Hindlimb muscle (tissue), 1 donor: ENCODE data around the gene SEPHS2. TPM values are rescaled to one million over a fixed set of nuclear protein-coding genes. Genes with fewer than 3 reads are reported as not detected.

Experiments used
- DNase-seq: peaks from one replicate; pipeline ENCODE4 v3.0.0-alpha.2; 2013
- polyA plus RNA-seq: library from polyadenylated mRNA; unstranded; fragments of 120-200 nt; gene quantifications from one replicate; pipeline ENCODE4 v1.2.1, GENCODE V29; 2013; ENCODE audit not compliant: insufficient read length

The SEPHS2 gene
- polyA plus RNA-seq, 1 donor: 13.0 TPM

- DNase-seq: peak; percentile 14
These were observed 16.3 kb downstream of the SEPHS2 start for GRCh38 chr16:30429418-30429677.

GRCh38 chr16:30428055-30428454, 17.6 kb downstream of the SEPHS2 start:
- DNase-seq: no peak

- no peak for DNase-seq
These were observed 24.7 kb downstream of the SEPHS2 start for GRCh38 chr16:30421010-30421409.

GRCh38 chr16:30418350-30419181, 27.1 kb downstream of the SEPHS2 start:
- no peak for DNase-seq

GRCh38 chr16:30417529-30418349, 27.9 kb downstream of the SEPHS2 start:
- peak; percentile 92 for DNase-seq

GRCh38 chr16:30416624-30417528, 28.8 kb downstream of the SEPHS2 start:
- no peak for DNase-seq

- DNase-seq: no peak
These were observed 29.5 kb downstream of the SEPHS2 start for GRCh38 chr16:30416047-30416603.

- DNase-seq: no peak
These were observed 31.5 kb downstream of the SEPHS2 start for GRCh38 chr16:30414159-30414558.

- DNase-seq: no peak
These were observed 32.4 kb downstream of the SEPHS2 start for GRCh38 chr16:30413112-30413806.

GRCh38 chr16:30409125-30410060, 36.3 kb downstream of the SEPHS2 start:
- DNase-seq: peak; percentile 90

GRCh38 chr16:30407804-30408534, 37.7 kb downstream of the SEPHS2 start:
- no peak for DNase-seq

GRCh38 chr16:30407102-30407803, 38.4 kb downstream of the SEPHS2 start, which contains the start of gene ZNF771:
ZNF771 (plus strand) TSS chr16:30407606; CDS start chr16:30408054, 448 bp downstream.
- peak; percentile 95 for DNase-seq

GRCh38 chr16:30406795-30407101, 38.9 kb downstream of the SEPHS2 start:
- DNase-seq: no peak

GRCh38 chr16:30401768-30402425, 43.8 kb downstream of the SEPHS2 start:
- no peak for DNase-seq

GRCh38 chr16:30399435-30400186, 46.1 kb downstream of the SEPHS2 start:
- no peak for DNase-seq

GRCh38 chr16:30398661-30399434, 46.8 kb downstream of the SEPHS2 start:
- DNase-seq: no peak
